ENCODE measurements around the gene BMPR1A. TPM values are rescaled to one million over a fixed set of nuclear protein-coding genes. Genes with fewer than 3 reads are reported as not detected.

BMPR1A gene
- total RNA-seq, 4 donors from 2014 or later, result 17.7 to 35.5 (median 26.8) TPM

GRCh38 chr10:86763404-86763803, 7.0 kb downstream of the BMPR1A start:
- WGBS, 2 donors, result 82 to 88% methylated on average over 5 of the region's 5 CpGs
- intact Hi-C loops (cut with DNase I; ENCODE audit: low total_unique reads), result no loop called here
- no peak for DNase-seq (ENCODE audit: low spot score in 2 of 2)
- TF ChIP-seq CTCF (IDR thresholded peaks at IDR 0.05), result no peak
- H3K4me3 ChIP-seq (ENCODE audit: low read depth, poor library complexity, severe bottlenecking), result no peak overlapping the region

GRCh38 chr10:86765548-86765947, 9.1 kb downstream of the BMPR1A start:
- intact Hi-C loops (cut with DNase I; ENCODE audit: low total_unique reads), result no loop called here
- no peak for DNase-seq (ENCODE audit: low spot score in 2 of 2)
- no peak overlapping the region for H3K4me3 ChIP-seq (ENCODE audit: low read depth, poor library complexity, severe bottlenecking)
- TF ChIP-seq POLR2A (IDR thresholded peaks at IDR 0.05) (no peak), CTCF (IDR thresholded peaks at IDR 0.05) (no peak)
- 79 to 85% methylated on average over 2 of the region's 2 CpGs for WGBS, 2 donors

GRCh38 chr10:86768412-86769062, 12.1 kb downstream of the BMPR1A start:
- no peak for DNase-seq (ENCODE audit: low spot score in 2 of 2)
- no peak overlapping the region for H3K4me3 ChIP-seq (ENCODE audit: low read depth, poor library complexity, severe bottlenecking)
- intact Hi-C loops (cut with DNase I; ENCODE audit: low total_unique reads), result no loop called here
- TF ChIP-seq CTCF (IDR thresholded peaks at IDR 0.05) (no peak), POLR2A (IDR thresholded peaks at IDR 0.05) (no peak)
- WGBS, 2 donors, result 41 to 45% methylated on average over 1 of the region's 1 CpG

GRCh38 chr10:86769991-86770390, 13.6 kb downstream of the BMPR1A start:
- 80 to 84% methylated on average over 10 of the region's 10 CpGs for WGBS, 2 donors
- intact Hi-C loops (cut with DNase I; ENCODE audit: low total_unique reads), result no loop called here
- no peak overlapping the region for H3K4me3 ChIP-seq (ENCODE audit: low read depth, poor library complexity, severe bottlenecking)
- no peak for DNase-seq (ENCODE audit: low spot score in 2 of 2)
- TF ChIP-seq POLR2A (IDR thresholded peaks at IDR 0.05) (no peak), CTCF (IDR thresholded peaks at IDR 0.05) (no peak)

- intact Hi-C loops (cut with DNase I; ENCODE audit: low total_unique reads), result no loop called here
- no peak for DNase-seq (ENCODE audit: low spot score in 2 of 2)
- H3K4me3 ChIP-seq (ENCODE audit: low read depth, poor library complexity, severe bottlenecking), result no peak overlapping the region
- TF ChIP-seq POLR2A (IDR thresholded peaks at IDR 0.05), result no peak
- TF ChIP-seq CTCF (IDR thresholded peaks at IDR 0.05), result no peak
- 37 to 45% methylated on average over 2 of the region's 2 CpGs for WGBS, 2 donors
Observed at GRCh38 chr10:86770412-86770960, 14.1 kb downstream of the BMPR1A start.

- no peak for DNase-seq (ENCODE audit: low spot score in 2 of 2)
- TF ChIP-seq POLR2A (IDR thresholded peaks at IDR 0.05), result no peak
- no peak for TF ChIP-seq CTCF (IDR thresholded peaks at IDR 0.05)
- no peak overlapping the region for H3K4me3 ChIP-seq (ENCODE audit: low read depth, poor library complexity, severe bottlenecking)
- intact Hi-C loops (cut with DNase I; ENCODE audit: low total_unique reads), result no loop called here
- 81% methylated on average over 6 of the region's 6 CpGs for WGBS, 2 donors
Observed at GRCh38 chr10:86773498-86773897, 17.1 kb downstream of the BMPR1A start.

Measured in lower leg skin (tissue), 4 donors.